SK-N-SH (cell line): ENCODE results near the gene TMEM259.

ENCODE experiments used
- CTCF ChIP-seq: fragments of 200-600 bp; sonication (generic); IDR thresholded peaks from 2 replicates; pipeline ENCODE4 v1.6.1; 2017; ENCODE audit warnings: antibody characterized with exemption, mild to moderate bottlenecking, moderate library complexity
- ELF1 ChIP-seq: IDR thresholded peaks from 2 replicates; pipeline ENCODE4 v1.4.0; 2012
- FOSL2 ChIP-seq: IDR thresholded peaks from 2 replicates; pipeline ENCODE4 v1.4.0; 2012; ENCODE audit warnings: low read depth, mild to moderate bottlenecking, moderate library complexity, borderline replicate concordance
- PBX3 ChIP-seq: IDR thresholded peaks from 2 replicates; pipeline ENCODE4; 2012
- TF ChIP-seq, protein P1 (sequence below): fragments of 150-350 bp; IDR thresholded peaks from 2 replicates; pipeline ENCODE4 v1.6.1; 2017; ENCODE audit warnings: antibody characterized with exemption, low read length, low read depth, borderline replicate concordance
- TF ChIP-seq, protein P2 (sequence below): IDR thresholded peaks from 2 replicates; pipeline ENCODE4 v1.4.0; 2012; ENCODE audit warnings: low read depth, borderline replicate concordance

- TF ChIP-seq, protein P1, sequence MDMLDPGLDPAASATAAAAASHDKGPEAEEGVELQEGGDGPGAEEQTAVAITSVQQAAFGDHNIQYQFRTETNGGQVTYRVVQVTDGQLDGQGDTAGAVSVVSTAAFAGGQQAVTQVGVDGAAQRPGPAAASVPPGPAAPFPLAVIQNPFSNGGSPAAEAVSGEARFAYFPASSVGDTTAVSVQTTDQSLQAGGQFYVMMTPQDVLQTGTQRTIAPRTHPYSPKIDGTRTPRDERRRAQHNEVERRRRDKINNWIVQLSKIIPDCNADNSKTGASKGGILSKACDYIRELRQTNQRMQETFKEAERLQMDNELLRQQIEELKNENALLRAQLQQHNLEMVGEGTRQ = no peak
- no peak for TF ChIP-seq CTCF
- TF ChIP-seq, protein P2, sequence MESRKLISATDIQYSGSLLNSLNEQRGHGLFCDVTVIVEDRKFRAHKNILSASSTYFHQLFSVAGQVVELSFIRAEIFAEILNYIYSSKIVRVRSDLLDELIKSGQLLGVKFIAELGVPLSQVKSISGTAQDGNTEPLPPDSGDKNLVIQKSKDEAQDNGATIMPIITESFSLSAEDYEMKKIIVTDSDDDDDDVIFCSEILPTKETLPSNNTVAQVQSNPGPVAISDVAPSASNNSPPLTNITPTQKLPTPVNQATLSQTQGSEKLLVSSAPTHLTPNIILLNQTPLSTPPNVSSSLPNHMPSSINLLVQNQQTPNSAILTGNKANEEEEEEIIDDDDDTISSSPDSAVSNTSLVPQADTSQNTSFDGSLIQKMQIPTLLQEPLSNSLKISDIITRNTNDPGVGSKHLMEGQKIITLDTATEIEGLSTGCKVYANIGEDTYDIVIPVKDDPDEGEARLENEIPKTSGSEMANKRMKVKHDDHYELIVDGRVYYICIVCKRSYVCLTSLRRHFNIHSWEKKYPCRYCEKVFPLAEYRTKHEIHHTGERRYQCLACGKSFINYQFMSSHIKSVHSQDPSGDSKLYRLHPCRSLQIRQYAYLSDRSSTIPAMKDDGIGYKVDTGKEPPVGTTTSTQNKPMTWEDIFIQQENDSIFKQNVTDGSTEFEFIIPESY = no peak
- 0 out of 2 replicates have a peak, but pooled peaks have one; percentile 21 for TF ChIP-seq ELF1
- TF ChIP-seq PBX3 = no peak
- no peak for TF ChIP-seq FOSL2
Measured at GRCh38 chr19:1025960-1026782, 5.2 kb upstream of the TMEM259 start, which contains the start of gene CNN2.
